PC-3 (cell line): ENCODE measurements around the gene PGM2L1.

Source experiments
- CTCF ChIP-seq: fragments of 300-600 bp; sonication (generic); conservative IDR thresholded peaks from 2 replicates; pipeline ENCODE4 v1.5.1; 2017; ENCODE audit warnings: antibody characterized with exemption, low read depth, mild to moderate bottlenecking, low read length
- EZH2 ChIP-seq: fragments of 300-600 bp; sonication (generic); IDR thresholded peaks from one replicate; pipeline ENCODE4 v1.6.1; 2017; ENCODE audit warnings: antibody characterized with exemption, mild to moderate bottlenecking, low read length; ENCODE audit not compliant: unreplicated experiment

- no peak for TF ChIP-seq CTCF
- no peak for TF ChIP-seq EZH2
These were observed 28.1 kb downstream of the PGM2L1 start for GRCh38 chr11:74370123-74370522.
